Mucosa of descending colon (tissue), 3 donors: ENCODE results near the gene KIFBP. TPM values are rescaled to one million over a fixed set of nuclear protein-coding genes. Genes with fewer than 3 reads are reported as not detected.
"Not testable (repeated sequence)": the region's sequence is repeated elsewhere in the genome, so short reads cannot be mapped to it uniquely, and the experiment has no call there.

Experiments
- ATAC-seq: fragments of 200-7000 bp; cut with Tn5 transposase; one replicate; pipeline ENCODE4 v1.9.1; 2020; ENCODE audit warnings: mild to moderate bottlenecking, moderate library complexity
- DNase-seq, 3 donors: peaks; one replicate each; pipeline ENCODE4 v3.0.0-alpha.2; 2020
- H3K36me3 ChIP-seq: fragments of 200-600 bp; one replicate; pipeline ENCODE4 v1.8.0; 2021; ENCODE audit warnings: low read depth, mild to moderate bottlenecking
- H3K4me1 ChIP-seq: fragments of 200-600 bp; one replicate; pipeline ENCODE4 v1.8.0; 2021; ENCODE audit warnings: low read depth, mild to moderate bottlenecking
- H3K4me3 ChIP-seq: fragments of 200-600 bp; one replicate; pipeline ENCODE4 v1.8.0; 2021; ENCODE audit warnings: mild to moderate bottlenecking
- H3K9me3 ChIP-seq: fragments of 200-600 bp; one replicate; pipeline ENCODE4 v1.8.0; 2021; ENCODE audit warnings: mild to moderate bottlenecking
- intact Hi-C, 2 donors: fragments of 100-400 bp; cut with DNase I in 1 of 2; cut with micrococcal nuclease in 1 of 2; formaldehyde crosslinking; loops; one replicate each; pipeline versions ENCODE4 v1.11.0 to v1.11.1; 2022; cut with DNase I, micrococcal nuclease
- total RNA-seq, 3 donors: library from RNA; stranded (reverse); fragmentation: NEBNext Ultra II Directional in 2 of 3; extraction: Animal tissue kit (Norgen Biotek cat#: 25700) in 2 of 3; gene quantifications; one replicate each; pipeline versions ENCODE4 v1.2.1 to v1.2.4, GENCODE V29; 2021 to 2023
- TF ChIP-seq, protein P1 (sequence below): fragments of 200-600 bp; IDR thresholded peaks from one replicate; pipeline ENCODE4 v1.8.0; 2022; ENCODE audit warnings: antibody characterized with exemption, mild to moderate bottlenecking
- donor health status: DM: no; HTN: no; CAD: no; lungs with moderate emphysema.
- donor health status: DM: no; HTN: no; CAD: no.
- donor health status: DM: no; HTN: yes; CAD: no.

The KIFBP gene
- total RNA-seq, 3 donors from 2014 or later, result 15.7 to 24.0 (median 19.5) TPM

DNA sequence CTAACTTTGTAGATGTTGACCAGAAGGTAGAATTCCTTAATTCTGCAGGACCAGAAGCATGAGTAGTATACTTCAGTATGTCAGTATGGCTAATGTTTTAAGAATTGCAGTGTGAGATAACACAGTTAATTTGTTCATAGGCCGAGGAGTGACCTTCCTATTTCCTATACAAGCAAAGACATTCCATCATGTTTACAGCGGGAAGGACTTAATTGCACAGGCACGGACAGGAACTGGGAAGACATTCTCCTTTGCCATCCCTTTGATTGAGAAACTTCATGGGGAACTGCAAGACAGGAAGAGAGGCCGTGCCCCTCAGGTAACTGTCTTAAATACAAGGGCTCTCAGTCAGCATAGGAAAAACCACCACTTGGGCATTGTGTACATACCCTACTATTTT lies 25.5 kb upstream of the KIFBP start:
- no peak for DNase-seq
- Histone ChIP-seq H3K4me3 (no peak overlapping the region), H3K9me3 (no peaks in the 10 kb centered on the region), H3K36me3 (peaks cover 6% of the 10 kb centered on the region), H3K4me1 (peaks cover 2% of the 10 kb centered on the region)
- TF ChIP-seq, protein P1, sequence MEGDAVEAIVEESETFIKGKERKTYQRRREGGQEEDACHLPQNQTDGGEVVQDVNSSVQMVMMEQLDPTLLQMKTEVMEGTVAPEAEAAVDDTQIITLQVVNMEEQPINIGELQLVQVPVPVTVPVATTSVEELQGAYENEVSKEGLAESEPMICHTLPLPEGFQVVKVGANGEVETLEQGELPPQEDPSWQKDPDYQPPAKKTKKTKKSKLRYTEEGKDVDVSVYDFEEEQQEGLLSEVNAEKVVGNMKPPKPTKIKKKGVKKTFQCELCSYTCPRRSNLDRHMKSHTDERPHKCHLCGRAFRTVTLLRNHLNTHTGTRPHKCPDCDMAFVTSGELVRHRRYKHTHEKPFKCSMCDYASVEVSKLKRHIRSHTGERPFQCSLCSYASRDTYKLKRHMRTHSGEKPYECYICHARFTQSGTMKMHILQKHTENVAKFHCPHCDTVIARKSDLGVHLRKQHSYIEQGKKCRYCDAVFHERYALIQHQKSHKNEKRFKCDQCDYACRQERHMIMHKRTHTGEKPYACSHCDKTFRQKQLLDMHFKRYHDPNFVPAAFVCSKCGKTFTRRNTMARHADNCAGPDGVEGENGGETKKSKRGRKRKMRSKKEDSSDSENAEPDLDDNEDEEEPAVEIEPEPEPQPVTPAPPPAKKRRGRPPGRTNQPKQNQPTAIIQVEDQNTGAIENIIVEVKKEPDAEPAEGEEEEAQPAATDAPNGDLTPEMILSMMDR, result no peak
- no peak for ATAC-seq
- intact Hi-C loops, result no loop called here

DNA sequence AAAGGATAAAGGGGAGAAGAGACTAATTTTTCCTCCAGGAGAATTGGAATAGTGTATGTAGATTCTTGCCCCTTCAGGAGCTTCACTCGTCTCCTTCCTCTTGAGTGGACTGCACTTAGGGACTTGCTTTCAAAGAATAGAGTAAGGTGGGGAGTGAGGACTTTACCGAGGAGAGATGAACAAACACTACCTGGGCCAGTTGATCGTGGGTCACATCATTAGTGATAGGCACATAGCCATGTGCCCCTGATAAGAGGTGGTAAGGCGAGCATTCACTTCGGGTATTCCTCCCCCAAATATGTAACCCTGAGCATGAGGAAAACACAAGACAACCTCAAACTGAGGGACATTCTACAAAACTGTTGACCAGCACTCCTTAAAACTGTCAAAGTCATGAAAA lies 14.6 kb upstream of the KIFBP start:
- intact Hi-C loops, result loop anchor here in 1 of 2 donors (10.0 kb wide), 2 partner anchors 59 to 229 kb away; no protein-coding TSS in a partner anchor
- peaks cover 14% of the 10 kb centered on the region for H3K36me3 ChIP-seq
- H3K9me3 ChIP-seq, result no peaks in the 10 kb centered on the region
- H3K4me1 ChIP-seq, result no peaks in the 10 kb centered on the region
- no peak overlapping the region for H3K4me3 ChIP-seq
- TF ChIP-seq, protein P1, result no peak
- ATAC-seq (no peak), DNase-seq (no peak)

DNA sequence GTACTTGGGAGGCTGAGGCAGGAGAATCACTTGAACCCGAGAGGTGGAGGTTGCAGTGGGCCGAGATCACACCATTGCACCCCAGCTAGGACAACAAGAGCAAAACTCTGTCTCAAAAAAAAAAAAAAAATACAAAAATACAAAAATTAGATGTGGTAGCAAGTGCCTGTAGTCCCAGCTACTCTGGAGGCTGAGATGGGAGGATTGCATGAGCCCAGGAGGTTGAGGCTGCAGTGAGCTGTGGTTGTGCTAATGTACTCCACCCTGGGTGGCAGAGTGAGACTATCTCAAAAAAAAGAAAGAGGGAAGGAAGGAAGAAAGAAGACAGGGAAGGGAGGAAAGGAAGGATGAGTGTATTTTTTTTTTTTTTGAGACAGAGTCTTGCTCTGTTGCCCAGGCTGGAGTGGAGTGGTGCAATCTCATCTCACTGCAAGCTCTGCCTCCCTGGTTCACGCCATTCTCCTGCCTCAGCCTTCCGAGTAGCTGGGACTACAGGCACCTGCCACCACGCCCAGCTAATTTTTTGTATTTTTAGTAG lies 12.6 kb upstream of the KIFBP start:
- H3K36me3 ChIP-seq, ATAC-seq, H3K4me3 ChIP-seq, DNase-seq, H3K4me1 ChIP-seq, H3K9me3 ChIP-seq: not testable (repeated sequence)
- intact Hi-C loops, result loop anchor here in 1 of 2 donors (10.0 kb wide), 2 partner anchors 61 to 231 kb away; no protein-coding TSS in a partner anchor

DNA sequence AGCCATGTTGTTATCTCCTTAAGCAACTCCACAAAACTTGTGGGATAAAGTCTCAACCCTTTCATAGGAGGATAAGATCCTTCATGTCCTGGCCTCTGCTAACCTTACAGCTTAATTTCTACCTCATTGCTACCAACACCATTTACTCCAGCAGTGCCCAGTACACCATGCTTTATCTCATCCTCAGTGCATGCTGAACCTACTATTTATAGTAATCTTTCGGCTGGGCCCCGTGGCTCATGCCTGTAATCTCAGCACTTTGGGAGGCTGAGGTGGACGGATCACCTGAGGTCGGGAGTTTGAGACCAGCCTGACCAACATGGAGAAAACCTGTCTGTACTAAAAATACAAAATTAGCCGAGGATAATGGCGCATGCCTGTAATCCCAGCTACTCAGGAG lies 8.9 kb upstream of the KIFBP start:
- not testable (repeated sequence) for H3K36me3 ChIP-seq, DNase-seq, H3K4me1 ChIP-seq, H3K9me3 ChIP-seq, ATAC-seq, H3K4me3 ChIP-seq
- intact Hi-C loops, result loop anchor here in 1 of 2 donors (10.0 kb wide), 2 partner anchors 65 to 235 kb away; no protein-coding TSS in a partner anchor

DNA sequence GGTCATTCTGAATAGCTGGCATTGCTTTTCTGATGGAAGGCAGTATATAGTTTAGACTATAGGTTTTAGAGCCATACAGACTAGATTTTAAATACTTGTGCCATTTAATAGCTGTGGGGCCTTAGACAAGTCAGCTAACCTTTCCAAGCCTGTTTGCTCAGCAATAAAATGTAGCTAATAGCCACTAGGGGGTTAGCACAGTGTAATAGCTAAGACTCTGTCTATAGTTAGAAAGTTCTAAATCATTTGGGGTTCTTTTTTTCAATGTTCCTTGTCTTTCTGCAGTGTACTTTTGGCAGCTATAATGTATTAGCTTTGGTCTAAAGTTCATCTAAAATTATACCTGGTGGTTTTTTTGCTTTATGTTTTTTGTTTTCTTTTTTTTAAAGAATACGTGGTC lies 7.5 kb upstream of the KIFBP start:
- H3K36me3 ChIP-seq, result no peaks in the 10 kb centered on the region
- H3K4me1 ChIP-seq, result no peaks in the 10 kb centered on the region
- DNase-seq, result no peak
- intact Hi-C loops, result no loop called here
- no peak for ATAC-seq
- H3K4me3 ChIP-seq, result no peak overlapping the region
- TF ChIP-seq, protein P1, result no peak
- H3K9me3 ChIP-seq, result no peaks in the 10 kb centered on the region

DNA sequence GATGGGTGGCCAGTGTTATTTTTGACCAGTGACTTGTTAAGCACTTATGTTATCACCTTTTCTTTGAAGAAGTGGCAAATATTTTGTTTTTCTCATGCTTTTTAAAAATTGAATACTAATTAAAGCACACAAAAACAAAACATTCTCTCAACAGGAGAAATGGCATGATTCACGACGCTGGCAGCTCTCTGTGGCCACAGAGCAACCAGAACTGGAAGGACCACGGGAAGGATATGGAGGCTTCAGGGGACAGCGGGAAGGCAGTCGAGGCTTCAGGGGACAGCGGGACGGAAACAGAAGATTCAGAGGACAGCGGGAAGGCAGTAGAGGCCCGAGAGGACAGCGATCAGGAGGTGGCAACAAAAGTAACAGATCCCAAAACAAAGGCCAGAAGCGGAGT lies 6.2 kb upstream of the KIFBP start:
- ATAC-seq, result no peak
- TF ChIP-seq, protein P1, result no peak
- Histone ChIP-seq H3K9me3 (no peaks in the 10 kb centered on the region), H3K4me1 (no peaks in the 10 kb centered on the region), H3K4me3 (no peak overlapping the region), H3K36me3 (no peaks in the 10 kb centered on the region)
- intact Hi-C loops, result no loop called here
- DNase-seq, result no peak

DNA sequence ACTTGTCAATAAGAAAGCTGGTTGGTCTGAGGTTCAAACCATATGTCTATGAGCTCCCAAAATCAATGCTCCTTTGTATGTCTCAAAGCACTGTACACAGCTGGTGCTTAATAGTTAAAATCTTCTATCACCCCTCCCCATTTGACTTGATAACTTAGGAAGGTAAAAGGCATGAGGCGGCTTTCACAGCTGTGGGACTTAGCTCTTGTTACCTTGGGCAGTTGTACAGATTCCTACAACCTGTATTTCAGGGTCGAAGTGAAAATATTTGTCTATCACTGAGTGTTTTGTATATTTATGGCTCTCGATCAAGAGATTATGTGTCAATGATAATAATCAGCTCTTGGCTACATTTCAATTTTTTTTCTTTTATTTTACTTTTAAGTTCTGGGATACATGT lies 992 bp upstream of the KIFBP start:
- TF ChIP-seq, protein P1, result no peak
- ATAC-seq (no peak), DNase-seq (no peak)
- intact Hi-C loops, result no loop called here
- Histone ChIP-seq H3K9me3 (no peaks in the 10 kb centered on the region), H3K36me3 (no peaks in the 10 kb centered on the region), H3K4me3 (no peak overlapping the region), H3K4me1 (peaks cover 15% of the 10 kb centered on the region)
